Fibroblast of lung (primary cell): Measurements from ENCODE around the gene NUMBL. TPM values are rescaled to one million over a fixed set of nuclear protein-coding genes. Genes with fewer than 3 reads are reported as not detected.

Experiments
- DNase-seq, 2 donors: peaks; one replicate each; pipeline versions ENCODE4 v3.0.0 to v3.0.0-alpha.2; 2010; ENCODE audit warnings: low read depth in 2 of 2
- H2AFZ ChIP-seq: 2 replicates; pipeline ENCODE4 v1.5.1; 2012; ENCODE audit warnings: low read length, control low read depth, inconsistent platforms
- H3K27ac ChIP-seq: 2 replicates; pipeline ENCODE4 v1.5.1; 2011; ENCODE audit warnings: low read length, control low read depth; ENCODE audit not compliant: insufficient read depth
- H3K27me3 ChIP-seq: 2 replicates; pipeline ENCODE4 v1.5.1; 2011; ENCODE audit warnings: mild to moderate bottlenecking, low read length; ENCODE audit not compliant: control insufficient read depth, insufficient read depth
- H3K36me3 ChIP-seq: 2 replicates; pipeline ENCODE4 v1.5.1; 2011; ENCODE audit warnings: low read length; ENCODE audit not compliant: control insufficient read depth, insufficient read depth
- H3K4me1 ChIP-seq: 2 replicates; pipeline ENCODE4 v1.5.1; 2011; ENCODE audit warnings: low read length; ENCODE audit not compliant: control insufficient read depth, insufficient read depth; ENCODE audit errors: extremely low read depth
- H3K4me2 ChIP-seq: 2 replicates; pipeline ENCODE4 v1.5.1; 2011; ENCODE audit warnings: low read length, control low read depth; ENCODE audit not compliant: insufficient read depth; ENCODE audit errors: extremely low read depth
- H3K4me3 ChIP-seq, 4 experiments: fragments of 200-600 bp in 1 of 4; sonication (generic) in 1 of 4; replicated peaks in 1 of 4; 2 replicates each; pipeline ENCODE4 v1.5.1; 2011 to 2016; ENCODE audit warnings: low read length in 4 of 4, low read depth in 3 of 4, mild to moderate bottlenecking in 3 of 4, control low read depth in 2 of 4, inconsistent platforms in 1 of 4, mixed read lengths in 1 of 4; ENCODE audit not compliant: insufficient read depth in 1 of 4; ENCODE audit errors: control extremely low read depth in 1 of 4
- H3K79me2 ChIP-seq: 2 replicates; pipeline ENCODE4 v1.5.1; 2012; ENCODE audit warnings: mild to moderate bottlenecking, low read length, inconsistent platforms; ENCODE audit not compliant: control insufficient read depth, insufficient read depth
- H3K9ac ChIP-seq: 2 replicates; pipeline ENCODE4 v1.5.1; 2011; ENCODE audit warnings: mild to moderate bottlenecking, low read length, control low read depth; ENCODE audit not compliant: insufficient read depth
- H3K9me3 ChIP-seq: 2 replicates; pipeline ENCODE4 v1.5.1; 2012; ENCODE audit warnings: low read depth, low read length; ENCODE audit not compliant: control insufficient read depth, insufficient read depth
- H4K20me1 ChIP-seq: 2 replicates; pipeline ENCODE4 v1.5.1; 2011; ENCODE audit warnings: low read length; ENCODE audit not compliant: control insufficient read depth, insufficient read depth; ENCODE audit errors: extremely low read depth
- CTCF ChIP-seq, 2 donors: IDR thresholded peaks in 1 of 2; conservative IDR thresholded peaks in 1 of 2; 1 replicate in 1 of 2; 2 replicates in 1 of 2; pipeline ENCODE4 v1.5.1; 2011 to 2012; ENCODE audit warnings: low read length in 2 of 2, control low read depth in 1 of 2, inconsistent platforms in 1 of 2, low read depth in 1 of 2, mild to moderate bottlenecking in 1 of 2
- EZH2 ChIP-seq: IDR thresholded peaks from 2 replicates; pipeline ENCODE4 v1.5.1; 2012; ENCODE audit warnings: low read length, control low read depth, mild to moderate bottlenecking; ENCODE audit errors: missing control alignments
- polyA plus RNA-seq, 2 donors: library from polyadenylated mRNA; depleted of rRNA in 1 of 2; stranded (reverse) in 1 of 2; unstranded in 1 of 2; fragments of >200 nt; gene quantifications; 2 replicates each; pipeline ENCODE4 v1.2.1, GENCODE V29; 2011 to 2012; ENCODE audit warnings: missing spikeins in 1 of 2
- total RNA-seq: library from RNA; depleted of rRNA; stranded (reverse); fragments of >200 nt; gene quantifications from 2 replicates; pipeline ENCODE4 v1.2.1, GENCODE V29; 2014

The NUMBL gene
- total and polyA plus RNA-seq, 2 donors (not counting 1 experiment from before 2014, with no cell fraction given), result 28.2 to 33.4 TPM

- Histone ChIP-seq H3K4me2 (no peak overlapping the region), H3K9me3 (no peaks in the 10 kb centered on the region), H3K4me1 (peaks cover 25% of the 10 kb centered on the region), H3K27ac (no peak overlapping the region), H3K36me3 (no peaks in the 10 kb centered on the region), H3K9ac (no peak overlapping the region), H3K4me3 (no peak overlapping the region), H2AFZ (no peak overlapping the region), H4K20me1 (no peaks in the 10 kb centered on the region), H3K27me3 (no peaks in the 10 kb centered on the region), H3K79me2 (no peaks in the 10 kb centered on the region)
- no peak for DNase-seq
- no peak for TF ChIP-seq EZH2
- TF ChIP-seq CTCF (conservative IDR thresholded peaks at IDR 0.05 in 1 of 2, IDR thresholded peaks at IDR 0.05 in 1 of 2; ENCODE audit: low read depth in 1 of 2, low read length in 2 of 2), result no peak
Measured at GRCh38 chr19:40642757-40643305, 47.6 kb downstream of the NUMBL start.

- H3K4me3 ChIP-seq, result no peak overlapping the region
- H3K27ac ChIP-seq, result no peak overlapping the region
- H3K79me2 ChIP-seq, result no peaks in the 10 kb centered on the region
- no peaks in the 10 kb centered on the region for H3K9me3 ChIP-seq
- H4K20me1 ChIP-seq, result no peaks in the 10 kb centered on the region
- no peak overlapping the region for H2AFZ ChIP-seq
- H3K27me3 ChIP-seq, result no peaks in the 10 kb centered on the region
- H3K4me2 ChIP-seq, result no peak overlapping the region
- no peak overlapping the region for H3K9ac ChIP-seq
- peaks cover 25% of the 10 kb centered on the region for H3K4me1 ChIP-seq
- no peak for TF ChIP-seq CTCF (conservative IDR thresholded peaks at IDR 0.05 in 1 of 2, IDR thresholded peaks at IDR 0.05 in 1 of 2; ENCODE audit: low read depth in 1 of 2, low read length in 2 of 2)
- TF ChIP-seq EZH2, result no peak
- DNase-seq, result no peak
- no peaks in the 10 kb centered on the region for H3K36me3 ChIP-seq
Measured at GRCh38 chr19:40642051-40642706, 48.3 kb downstream of the NUMBL start.

GRCh38 chr19:40641281-40641680, 49.2 kb downstream of the NUMBL start:
- Histone ChIP-seq H3K4me2 (no peak overlapping the region), H4K20me1 (no peaks in the 10 kb centered on the region)

More at GRCh38 chr19:40641281-40641680, 49.2 kb downstream of the NUMBL start:
- H2AFZ ChIP-seq, result peak overlapping the region; percentile 67
- no peaks in the 10 kb centered on the region for H3K27me3 ChIP-seq
- no peak overlapping the region for H3K4me3 ChIP-seq
- no peaks in the 10 kb centered on the region for H3K9me3 ChIP-seq
- peaks cover 18% of the 10 kb centered on the region for H3K4me1 ChIP-seq
- H3K36me3 ChIP-seq, result no peaks in the 10 kb centered on the region
- DNase-seq, result peak in 1 of 2 donors; percentile 56
- TF ChIP-seq CTCF (conservative IDR thresholded peaks at IDR 0.05 in 1 of 2, IDR thresholded peaks at IDR 0.05 in 1 of 2; ENCODE audit: low read depth in 1 of 2, low read length in 2 of 2), result no peak
- TF ChIP-seq EZH2, result no peak
- H3K27ac ChIP-seq, result peak overlapping the region; percentile 32
- H3K9ac ChIP-seq, result peak overlapping the region; percentile 13
- no peaks in the 10 kb centered on the region for H3K79me2 ChIP-seq
